GM10266 (cell line): Measurements from ENCODE around the gene MEG3.

ENCODE experiments used
- DNase-seq: peaks from one replicate; pipeline ENCODE4 v3.0.0; 2012; ENCODE audit errors: extremely low spot score
- TF ChIP-seq, protein P1 (sequence below): IDR thresholded peaks from 2 replicates; pipeline ENCODE4 v1.5.1; 2012; ENCODE audit warnings: mild to moderate bottlenecking, low read depth; ENCODE audit not compliant: control insufficient read depth, insufficient read depth; ENCODE audit errors: missing control alignments

Gene MEG3

DNA sequence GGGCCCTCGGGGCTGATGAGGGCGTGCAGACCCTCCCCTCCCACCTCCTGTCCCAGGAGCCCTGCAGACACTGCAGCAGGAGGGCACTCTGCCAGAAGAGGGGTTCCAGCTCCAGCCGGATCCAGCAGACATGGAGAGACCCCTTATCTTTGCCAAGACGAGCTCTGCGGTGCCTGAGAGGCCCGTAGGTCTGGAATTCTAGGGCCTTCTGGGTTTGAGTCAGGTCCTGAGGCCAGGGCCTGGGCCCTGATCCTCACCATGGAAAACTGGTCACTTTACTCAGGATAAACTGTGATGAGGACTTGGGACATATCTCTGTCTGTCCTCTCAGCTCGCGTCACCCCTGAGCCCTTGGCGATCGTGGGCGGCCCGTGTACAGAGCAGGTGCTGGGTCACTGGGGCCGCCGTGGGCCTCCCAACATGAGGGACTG is 13.8 kb downstream of the MEG3 start:
- no peak for DNase-seq

DNA sequence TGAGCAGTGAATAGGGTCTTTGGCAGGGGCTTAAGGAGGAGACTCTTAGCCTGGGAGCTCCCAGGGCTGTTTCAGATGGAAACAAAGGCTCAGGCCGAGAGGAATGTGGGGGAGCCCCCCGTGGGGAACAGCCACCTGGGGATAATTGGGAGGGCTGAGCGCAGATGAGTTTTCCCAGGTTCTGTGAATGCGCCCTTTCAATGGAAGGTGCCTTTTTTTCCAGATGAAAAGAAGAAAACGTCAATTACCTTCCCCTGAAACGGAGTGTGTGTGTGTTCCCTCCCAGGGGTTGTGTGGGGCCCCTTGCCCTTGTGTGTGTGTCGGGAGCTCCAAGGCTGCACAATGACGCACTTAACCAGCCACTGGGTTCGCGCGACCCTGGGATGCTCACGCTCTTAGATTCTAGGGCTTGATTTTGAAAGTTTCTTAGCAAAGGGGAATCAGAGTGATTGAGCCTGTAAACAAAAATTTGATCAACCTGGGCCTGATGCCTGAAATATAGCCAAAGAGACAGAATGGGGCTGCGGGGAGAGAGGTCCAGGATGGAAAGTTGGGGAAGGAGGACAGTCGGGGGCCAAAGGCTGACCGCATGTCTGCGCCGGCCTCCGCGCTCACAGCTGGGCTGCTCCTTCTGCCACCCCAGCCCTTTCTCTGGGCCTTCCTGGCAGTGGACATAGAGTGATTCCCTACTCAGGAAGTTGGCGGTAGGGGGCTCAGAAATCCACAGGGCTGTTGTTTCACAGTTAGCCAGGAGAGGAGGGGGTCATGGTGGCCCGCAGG is 14.6 kb downstream of the MEG3 start:
- DNase-seq: no peak

More for the DNA sequence above, 13.8 kb downstream of the MEG3 start:
- TF ChIP-seq, protein P1, sequence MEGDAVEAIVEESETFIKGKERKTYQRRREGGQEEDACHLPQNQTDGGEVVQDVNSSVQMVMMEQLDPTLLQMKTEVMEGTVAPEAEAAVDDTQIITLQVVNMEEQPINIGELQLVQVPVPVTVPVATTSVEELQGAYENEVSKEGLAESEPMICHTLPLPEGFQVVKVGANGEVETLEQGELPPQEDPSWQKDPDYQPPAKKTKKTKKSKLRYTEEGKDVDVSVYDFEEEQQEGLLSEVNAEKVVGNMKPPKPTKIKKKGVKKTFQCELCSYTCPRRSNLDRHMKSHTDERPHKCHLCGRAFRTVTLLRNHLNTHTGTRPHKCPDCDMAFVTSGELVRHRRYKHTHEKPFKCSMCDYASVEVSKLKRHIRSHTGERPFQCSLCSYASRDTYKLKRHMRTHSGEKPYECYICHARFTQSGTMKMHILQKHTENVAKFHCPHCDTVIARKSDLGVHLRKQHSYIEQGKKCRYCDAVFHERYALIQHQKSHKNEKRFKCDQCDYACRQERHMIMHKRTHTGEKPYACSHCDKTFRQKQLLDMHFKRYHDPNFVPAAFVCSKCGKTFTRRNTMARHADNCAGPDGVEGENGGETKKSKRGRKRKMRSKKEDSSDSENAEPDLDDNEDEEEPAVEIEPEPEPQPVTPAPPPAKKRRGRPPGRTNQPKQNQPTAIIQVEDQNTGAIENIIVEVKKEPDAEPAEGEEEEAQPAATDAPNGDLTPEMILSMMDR: no peak

DNA sequence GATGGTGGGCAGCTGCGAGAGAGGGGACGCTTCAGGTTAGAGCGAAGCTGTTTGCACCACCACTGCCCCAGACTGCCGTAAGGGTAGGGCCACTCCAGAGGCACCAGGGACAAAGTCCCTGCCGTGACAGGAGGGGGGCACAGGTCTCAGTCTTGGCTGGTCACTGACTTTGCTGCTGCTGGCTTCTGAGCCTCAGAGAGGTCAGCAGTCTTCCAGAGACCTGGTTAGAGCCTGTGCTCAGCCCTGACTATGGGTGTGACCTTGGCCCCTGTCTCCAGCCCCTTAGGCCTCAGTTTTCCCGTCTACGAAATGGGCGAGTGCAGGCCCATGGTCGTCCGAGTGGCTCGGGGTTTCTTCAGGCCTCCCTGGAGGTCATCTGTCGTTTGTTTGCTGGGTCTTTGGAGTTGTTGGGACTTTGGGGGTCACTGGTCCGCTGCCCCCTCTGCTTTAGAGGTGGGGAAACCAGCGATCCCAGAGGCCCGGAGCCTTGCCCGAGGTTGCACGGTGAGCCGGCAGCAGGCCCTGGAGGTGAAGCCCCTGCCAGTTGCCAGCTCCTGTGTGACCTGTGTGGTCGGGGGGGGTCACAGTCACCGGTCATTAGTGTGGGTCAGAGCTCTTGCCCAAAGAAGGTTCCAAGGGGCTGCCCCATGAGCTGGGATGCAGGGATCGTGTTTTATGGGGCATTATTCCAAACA is 15.3 kb downstream of the MEG3 start:
- TF ChIP-seq, protein P1: no peak
- DNase-seq: no peak

More for the DNA sequence above, 14.6 kb downstream of the MEG3 start:
- TF ChIP-seq, protein P1: no peak

DNA sequence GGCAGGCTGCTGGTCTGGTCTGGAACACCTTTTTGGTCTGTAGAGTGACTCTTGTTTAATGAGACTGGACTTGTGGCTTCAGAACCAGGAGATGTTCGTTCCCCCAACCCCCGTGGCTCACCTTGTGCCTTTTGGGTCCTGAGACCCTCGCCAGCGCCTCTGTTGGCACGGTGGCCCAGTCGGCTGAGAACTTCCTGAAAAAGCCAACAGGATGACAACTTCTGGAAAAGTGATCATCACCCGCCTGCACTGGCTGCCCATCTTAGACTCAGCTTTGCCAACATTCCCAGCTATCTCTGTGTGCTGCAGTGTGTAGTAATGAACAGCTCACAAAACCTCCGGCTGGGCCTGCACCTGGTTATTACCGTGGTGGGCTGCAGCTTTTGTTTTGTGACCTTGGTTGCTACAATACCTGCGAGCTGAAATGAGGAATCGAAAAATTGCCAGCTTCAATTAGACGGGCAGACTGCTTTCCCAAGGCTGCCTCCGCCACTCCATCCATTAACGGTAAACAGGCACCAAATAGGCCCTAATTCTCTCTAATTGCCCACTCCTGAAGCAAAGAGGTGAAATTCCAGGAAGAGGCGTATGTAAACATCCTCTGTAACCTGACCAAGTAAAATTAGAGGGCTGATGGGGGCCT is 16.0 kb downstream of the MEG3 start:
- no peak for DNase-seq
- TF ChIP-seq, protein P1: no peak

DNA sequence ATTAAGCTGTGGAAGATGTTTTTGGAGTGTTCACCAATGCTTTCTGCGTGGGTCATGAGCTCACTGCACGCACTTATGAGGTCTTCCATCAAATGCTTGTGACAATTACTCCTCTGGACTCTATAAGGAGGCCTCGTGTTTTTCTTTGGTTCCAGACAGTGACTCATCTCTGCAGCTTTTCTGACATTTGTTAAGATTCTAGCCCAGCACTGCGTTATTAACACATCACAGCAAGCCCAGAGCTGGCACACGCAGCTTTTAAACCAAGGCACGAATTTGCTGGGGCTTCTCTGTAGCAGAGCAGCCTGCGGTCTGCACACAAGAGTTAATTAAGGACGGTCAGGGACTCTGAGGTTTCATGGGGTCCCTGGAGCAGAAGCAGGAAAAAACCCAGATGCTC is 16.9 kb downstream of the MEG3 start:
- TF ChIP-seq, protein P1: no peak
- no peak for DNase-seq

DNA sequence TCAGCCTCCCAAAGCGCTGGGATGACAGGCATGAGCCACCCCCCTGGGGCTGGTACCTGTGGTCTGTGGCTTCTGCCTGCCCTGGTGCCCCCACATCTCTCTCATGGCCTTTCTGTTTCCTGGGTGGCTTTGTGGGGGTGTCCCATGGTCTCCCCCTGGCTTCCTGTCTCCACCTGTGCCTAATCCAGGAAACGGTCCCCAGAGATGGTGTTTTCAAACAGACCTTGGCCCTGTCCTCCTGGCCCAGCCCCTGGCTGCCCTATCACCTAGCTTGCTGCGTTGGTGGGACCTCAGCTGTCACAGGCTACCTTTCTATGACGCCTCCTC is 18.1 kb downstream of the MEG3 start:
- TF ChIP-seq, protein P1: no peak
- DNase-seq: no peak

DNA sequence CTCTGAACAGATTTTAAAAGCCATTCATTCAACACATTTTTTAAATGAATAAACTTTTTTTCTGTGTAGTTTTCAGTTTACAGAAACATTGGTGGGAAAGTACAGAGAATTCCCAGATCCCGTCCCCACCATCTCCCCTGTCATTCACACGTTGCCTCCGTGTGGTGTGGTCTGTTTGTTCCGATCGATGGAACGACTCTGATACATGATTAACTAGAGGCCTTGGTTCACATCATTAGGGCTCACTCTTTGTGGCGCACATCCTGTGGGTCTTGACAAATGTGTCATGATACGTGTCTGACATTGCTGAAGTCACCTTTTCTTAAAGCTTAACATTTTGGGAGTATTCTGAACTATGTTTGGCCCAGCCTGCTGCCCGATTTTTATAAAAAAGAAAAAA is 18.5 kb downstream of the MEG3 start:
- TF ChIP-seq, protein P1: no peak
- DNase-seq: no peak
